Endothelial cell of umbilical vein (primary cell): ENCODE results near the gene TAP2.

Experiments
- EZH2 ChIP-seq: IDR thresholded peaks from 2 replicates; pipeline ENCODE4 v1.6.1; 2012; ENCODE audit warnings: borderline replicate concordance, low read depth, mild to moderate bottlenecking, moderate library complexity, low read length, inconsistent platforms; ENCODE audit not compliant: severe bottlenecking
- TF ChIP-seq, protein P1 (sequence below), 2 donors: IDR thresholded peaks; 1 replicate in 1 of 2; 2 replicates in 1 of 2; pipeline ENCODE4 v1.5.1; 2011; ENCODE audit warnings: low read length in 2 of 2, mild to moderate bottlenecking in 2 of 2, moderate library complexity in 2 of 2, control low read depth in 1 of 2, inconsistent platforms in 1 of 2, low read depth in 1 of 2; ENCODE audit not compliant: insufficient read depth in 1 of 2; ENCODE audit errors: extremely low read depth in 1 of 2

DNA sequence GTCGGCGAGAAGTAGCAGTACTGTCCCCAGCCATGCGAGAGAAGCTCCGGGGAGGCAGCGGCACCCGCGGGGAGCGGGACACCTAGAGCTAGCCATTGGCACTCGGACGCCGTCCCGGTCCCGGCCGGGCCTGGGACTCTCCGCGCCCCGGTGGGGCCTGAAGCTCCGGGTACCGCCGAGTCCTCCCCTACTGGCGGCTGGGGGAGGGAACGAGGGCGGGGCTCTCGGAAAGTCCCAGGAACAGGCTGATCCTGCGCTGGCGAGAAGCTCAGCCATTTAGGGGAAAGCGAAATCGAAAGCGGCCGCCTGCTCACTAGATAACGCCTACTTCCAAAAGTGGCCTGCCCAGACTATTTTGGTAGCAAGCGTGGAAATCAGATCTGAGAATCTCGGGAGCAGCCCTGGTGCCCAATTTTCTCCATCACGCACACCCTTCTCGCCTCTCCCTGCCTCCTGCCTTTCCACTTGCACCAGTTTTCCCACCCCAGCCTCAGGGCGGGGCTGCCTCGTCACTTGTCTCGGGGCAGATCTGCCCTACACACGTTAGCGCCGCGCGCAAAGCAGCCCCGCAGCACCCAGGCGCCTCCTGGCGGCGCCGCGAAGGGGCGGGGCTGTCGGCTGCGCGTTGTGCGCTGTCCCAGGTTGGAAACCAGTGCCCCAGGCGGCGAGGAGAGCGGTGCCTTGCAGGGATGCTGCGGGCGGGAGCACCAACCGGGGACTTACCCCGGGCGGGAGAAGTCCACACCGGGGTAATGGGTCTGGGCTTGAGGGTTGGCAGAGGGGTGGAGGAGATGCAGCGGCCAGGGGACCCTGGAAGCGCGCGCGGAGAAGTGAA lies 15.2 kb upstream of the TAP2 start, which contains the start of the genes PSMB9 and TAP1:
- no peak for TF ChIP-seq EZH2
- TF ChIP-seq, protein P1, sequence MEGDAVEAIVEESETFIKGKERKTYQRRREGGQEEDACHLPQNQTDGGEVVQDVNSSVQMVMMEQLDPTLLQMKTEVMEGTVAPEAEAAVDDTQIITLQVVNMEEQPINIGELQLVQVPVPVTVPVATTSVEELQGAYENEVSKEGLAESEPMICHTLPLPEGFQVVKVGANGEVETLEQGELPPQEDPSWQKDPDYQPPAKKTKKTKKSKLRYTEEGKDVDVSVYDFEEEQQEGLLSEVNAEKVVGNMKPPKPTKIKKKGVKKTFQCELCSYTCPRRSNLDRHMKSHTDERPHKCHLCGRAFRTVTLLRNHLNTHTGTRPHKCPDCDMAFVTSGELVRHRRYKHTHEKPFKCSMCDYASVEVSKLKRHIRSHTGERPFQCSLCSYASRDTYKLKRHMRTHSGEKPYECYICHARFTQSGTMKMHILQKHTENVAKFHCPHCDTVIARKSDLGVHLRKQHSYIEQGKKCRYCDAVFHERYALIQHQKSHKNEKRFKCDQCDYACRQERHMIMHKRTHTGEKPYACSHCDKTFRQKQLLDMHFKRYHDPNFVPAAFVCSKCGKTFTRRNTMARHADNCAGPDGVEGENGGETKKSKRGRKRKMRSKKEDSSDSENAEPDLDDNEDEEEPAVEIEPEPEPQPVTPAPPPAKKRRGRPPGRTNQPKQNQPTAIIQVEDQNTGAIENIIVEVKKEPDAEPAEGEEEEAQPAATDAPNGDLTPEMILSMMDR (IDR thresholded peaks at IDR 0.05; ENCODE audit: extremely low read depth in 1 of 2, insufficient read depth in 1 of 2, low read depth in 1 of 2, low read length in 2 of 2) = peak; percentile 82 to 86
